HT-29 (cell line): ENCODE measurements around the gene COPE. TPM values are rescaled to one million over a fixed set of nuclear protein-coding genes. Genes with fewer than 3 reads are reported as not detected.
A peak's percentile ranks its signal among the peaks of the same experiment; 100 is the strongest.

Experiments used
- DNase-seq: peaks from one replicate; pipeline ENCODE4 v3.0.0-alpha.2; 2015; ENCODE audit warnings: low spot score
- total RNA-seq: library from RNA; depleted of rRNA; stranded (reverse); fragments of >200 nt; shearing (Covaris generic); gene quantifications from 2 replicates; pipeline ENCODE4 v1.2.3, GENCODE V29; 2014

The COPE gene
- total RNA-seq, 1 experiment from 2014 or later = 290 TPM

- no peak for DNase-seq
Measured at GRCh38 chr19:18868380-18869022, 50.7 kb downstream of the COPE start.

GRCh38 chr19:18867751-18868150 is 51.4 kb downstream of the COPE start:
- no peak for DNase-seq

GRCh38 chr19:18867199-18867598 is 52.0 kb downstream of the COPE start:
- no peak for DNase-seq

GRCh38 chr19:18866800-18867123 is 52.4 kb downstream of the COPE start:
- DNase-seq = no peak

GRCh38 chr19:18865973-18866799 is 53.0 kb downstream of the COPE start:
- DNase-seq = peak; percentile 54

GRCh38 chr19:18865106-18865972 is 53.8 kb downstream of the COPE start:
- DNase-seq = no peak

GRCh38 chr19:18863843-18864362 is 55.3 kb downstream of the COPE start:
- no peak for DNase-seq

GRCh38 chr19:18862976-18863842 is 56.0 kb downstream of the COPE start:
- no peak for DNase-seq

GRCh38 chr19:18861917-18862316 is 57.3 kb downstream of the COPE start:
- no peak for DNase-seq

- no peak for DNase-seq
Measured at GRCh38 chr19:18861235-18861634, 58.0 kb downstream of the COPE start.

- no peak for DNase-seq
Measured at GRCh38 chr19:18860725-18861124, 58.5 kb downstream of the COPE start.

GRCh38 chr19:18860302-18860700 is 58.9 kb downstream of the COPE start:
- no peak for DNase-seq

GRCh38 chr19:18859676-18860301 is 59.4 kb downstream of the COPE start:
- no peak for DNase-seq

- no peak for DNase-seq
Measured at GRCh38 chr19:18858906-18859646, 60.1 kb downstream of the COPE start.

- DNase-seq = no peak
Measured at GRCh38 chr19:18857223-18857622, 62.0 kb downstream of the COPE start.

- DNase-seq = peak; percentile 16
Measured at GRCh38 chr19:18856385-18857126, 62.6 kb downstream of the COPE start.

GRCh38 chr19:18855647-18856384 is 63.4 kb downstream of the COPE start:
- no peak for DNase-seq

- DNase-seq = no peak
Measured at GRCh38 chr19:18854982-18855381, 64.2 kb downstream of the COPE start.
